Vagina (tissue), 2 donors: ENCODE measurements around the gene POU2AF3. TPM values are rescaled to one million over a fixed set of nuclear protein-coding genes. Genes with fewer than 3 reads are reported as not detected.
"Not testable (repeated sequence)": the region's sequence is repeated elsewhere in the genome, so short reads cannot be mapped to it uniquely, and the experiment has no call there.

Experiments
- DNase-seq, 2 donors: peaks; one replicate each; pipeline ENCODE4 v3.0.0-alpha.2; 2017; ENCODE audit errors: extremely low spot score in 2 of 2
- H3K27ac ChIP-seq: fragments of 200-600 bp; sonication (generic); one replicate; pipeline ENCODE4 v1.5.1; 2019
- H3K27me3 ChIP-seq: fragments of 200-600 bp; sonication (generic); one replicate; pipeline ENCODE4 v1.5.1; 2019
- H3K36me3 ChIP-seq, 2 donors: fragments of 200-600 bp; sonication (generic); one replicate each; pipeline ENCODE4 v1.5.1; 2017 to 2019
- H3K4me1 ChIP-seq: fragments of 200-600 bp; sonication (generic); one replicate; pipeline ENCODE4 v1.5.1; 2019
- H3K4me3 ChIP-seq, 2 donors: fragments of 200-600 bp; sonication (generic); 1 replicate in 1 of 2; 2 replicates in 1 of 2; pipeline ENCODE4 v1.5.1; 2016 to 2019
- H3K9me3 ChIP-seq: fragments of 200-600 bp; sonication (generic); one replicate; pipeline ENCODE4 v1.5.1; 2019
- CTCF ChIP-seq, 3 experiments: fragments of 450-650 bp in 2 of 3; fragments of 200-600 bp in 1 of 3; sonication (generic) in 1 of 3; IDR thresholded peaks; one replicate each; pipeline ENCODE4 v1.5.1; 2017 to 2019; ENCODE audit warnings: antibody characterized with exemption in 3 of 3, mild to moderate bottlenecking in 2 of 3, moderate library complexity in 2 of 3
- POLR2A ChIP-seq, 2 donors: fragments of 450-650 bp; IDR thresholded peaks; one replicate each; pipeline ENCODE4 v1.6.1; 2017; ENCODE audit warnings: antibody characterized with exemption in 2 of 2, mild to moderate bottlenecking in 2 of 2, moderate library complexity in 2 of 2
- POLR2AphosphoS5 ChIP-seq, 2 donors: sonication (generic); formaldehyde crosslinking; IDR thresholded peaks; one replicate each; pipeline ENCODE4 v1.9.0; 2017; ENCODE audit warnings: antibody characterized with exemption in 2 of 2, mild to moderate bottlenecking in 2 of 2, low read depth in 1 of 2; ENCODE audit not compliant: insufficient read depth in 1 of 2
- intact Hi-C: fragments of 100-400 bp; cut with DNase I; formaldehyde crosslinking; loops from one replicate; pipeline ENCODE4 v1.15.1; 2023
- total RNA-seq: library from RNA; depleted of rRNA; stranded (reverse); fragments of >200 nt; gene quantifications from one replicate; pipeline ENCODE4 v1.2.3, GENCODE V29; 2016

POU2AF3 gene
- total RNA-seq, 1 donor from 2014 or later: 3.2 TPM

- intact Hi-C loops: no loop called here
- TF ChIP-seq CTCF (IDR thresholded peaks at IDR 0.05) (no peak), POLR2A (IDR thresholded peaks at IDR 0.05) (no peak), POLR2AphosphoS5 (IDR thresholded peaks at IDR 0.05; ENCODE audit: insufficient read depth in 1 of 2, low read depth in 1 of 2) (no peak)
- no peaks in the 10 kb centered on the region for H3K36me3 ChIP-seq
- H3K9me3 ChIP-seq: no peaks in the 10 kb centered on the region
- no peaks in the 10 kb centered on the region for H3K27me3 ChIP-seq
- H3K4me1 ChIP-seq: no peaks in the 10 kb centered on the region
- H3K27ac ChIP-seq: no peak overlapping the region
- no peak overlapping the region for H3K4me3 ChIP-seq
- DNase-seq: no peak
These were observed 38.5 kb upstream of the POU2AF3 start for GRCh38 chr11:111259896-111260295.

DNA sequence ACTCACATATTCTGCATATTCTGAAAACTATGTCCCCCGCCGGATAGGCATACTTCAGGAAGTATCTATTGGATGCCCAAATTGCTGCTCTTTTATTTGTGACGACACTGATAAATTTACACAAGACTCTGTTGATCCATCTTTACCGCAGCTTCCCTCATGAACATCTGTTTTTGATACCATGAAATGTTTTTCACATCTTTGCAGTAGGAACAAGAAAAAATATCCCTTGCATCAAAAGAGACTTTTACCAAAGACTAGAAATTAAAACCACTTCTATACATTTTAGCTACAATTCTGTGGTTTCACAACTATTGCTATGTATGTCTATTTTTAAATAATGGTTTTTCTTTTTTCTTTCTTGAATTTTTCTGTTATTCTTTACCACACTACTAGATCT, 37.5 kb upstream of the POU2AF3 start:
- Histone ChIP-seq H3K9me3 (no peaks in the 10 kb centered on the region), H3K4me3 (no peak overlapping the region), H3K36me3 (no peaks in the 10 kb centered on the region), H3K27ac (no peak overlapping the region), H3K27me3 (no peaks in the 10 kb centered on the region), H3K4me1 (no peaks in the 10 kb centered on the region)
- TF ChIP-seq POLR2AphosphoS5 (IDR thresholded peaks at IDR 0.05; ENCODE audit: insufficient read depth in 1 of 2, low read depth in 1 of 2): no peak
- TF ChIP-seq CTCF (IDR thresholded peaks at IDR 0.05): no peak
- TF ChIP-seq POLR2A (IDR thresholded peaks at IDR 0.05): no peak
- no peak for DNase-seq
- intact Hi-C loops: no loop called here

DNA sequence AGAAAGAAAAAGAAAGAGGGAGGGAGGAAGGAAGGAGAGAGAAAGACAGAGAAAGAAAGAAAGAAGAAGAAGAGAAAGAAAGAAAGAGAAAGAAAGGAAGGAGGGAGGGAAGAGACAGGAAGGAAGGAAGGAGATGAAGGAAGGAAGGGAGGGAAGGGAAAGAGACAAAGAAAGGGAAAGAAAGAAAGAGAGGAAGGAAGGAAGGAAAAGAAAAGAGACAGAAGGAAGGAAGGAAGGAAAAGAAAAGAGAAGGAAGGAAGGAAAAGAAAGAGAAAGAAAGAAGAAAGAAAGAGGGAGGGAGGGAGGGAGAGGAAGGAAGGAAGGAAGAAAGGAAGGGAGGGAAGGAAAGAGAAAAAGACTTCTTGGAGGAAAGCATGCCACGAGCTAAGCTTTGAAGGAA, 33.7 kb upstream of the POU2AF3 start:
- DNase-seq: no peak
- Histone ChIP-seq H3K9me3 (no peaks in the 10 kb centered on the region), H3K36me3 (no peaks in the 10 kb centered on the region), H3K27ac (no peak overlapping the region), H3K4me1 (no peaks in the 10 kb centered on the region), H3K4me3 (no peak overlapping the region), H3K27me3 (no peaks in the 10 kb centered on the region)
- TF ChIP-seq POLR2A (IDR thresholded peaks at IDR 0.05) (no peak), POLR2AphosphoS5 (IDR thresholded peaks at IDR 0.05; ENCODE audit: insufficient read depth in 1 of 2, low read depth in 1 of 2) (no peak), CTCF (IDR thresholded peaks at IDR 0.05) (no peak)
- intact Hi-C loops: no loop called here

- H3K27me3 ChIP-seq: no peaks in the 10 kb centered on the region
- intact Hi-C loops: no loop called here
- no peak overlapping the region for H3K4me3 ChIP-seq
- H3K36me3 ChIP-seq: no peaks in the 10 kb centered on the region
- H3K27ac ChIP-seq: no peak overlapping the region
- TF ChIP-seq POLR2A (IDR thresholded peaks at IDR 0.05) (no peak), CTCF (IDR thresholded peaks at IDR 0.05) (no peak), POLR2AphosphoS5 (IDR thresholded peaks at IDR 0.05; ENCODE audit: insufficient read depth in 1 of 2, low read depth in 1 of 2) (no peak)
- DNase-seq: no peak
- no peaks in the 10 kb centered on the region for H3K4me1 ChIP-seq
- no peaks in the 10 kb centered on the region for H3K9me3 ChIP-seq
These were observed 32.9 kb upstream of the POU2AF3 start for GRCh38 chr11:111265421-111265820.

- DNase-seq, intact Hi-C loops, H3K27me3 ChIP-seq: not testable (repeated sequence)
These were observed 30.0 kb upstream of the POU2AF3 start for GRCh38 chr11:111268303-111268702.

More at GRCh38 chr11:111268303-111268702, 30.0 kb upstream of the POU2AF3 start:
- H3K4me1 ChIP-seq, H3K36me3 ChIP-seq, H3K4me3 ChIP-seq, H3K27ac ChIP-seq, H3K9me3 ChIP-seq: not testable (repeated sequence)
